EH (cell line): ENCODE results near the gene DIS3L2.
"Not testable (repeated sequence)": the region's sequence is repeated elsewhere in the genome, so short reads cannot be mapped to it uniquely, and the experiment has no call there.

Experiments used
- DNase-seq: peaks from one replicate; pipeline ENCODE4 v3.0.0-alpha.2; 2015; ENCODE audit warnings: low read depth

Gene DIS3L2

GRCh38 chr2:232349546-232349945, 388.0 kb downstream of the DIS3L2 start:
- DNase-seq, result no peak

- DNase-seq, result no peak
Measured at GRCh38 chr2:232349946-232350635, 388.6 kb downstream of the DIS3L2 start.

GRCh38 chr2:232350804-232351685, 389.5 kb downstream of the DIS3L2 start:
- no peak for DNase-seq

GRCh38 chr2:232351686-232352510, 390.4 kb downstream of the DIS3L2 start:
- DNase-seq, result no peak

GRCh38 chr2:232352511-232353091, 391.1 kb downstream of the DIS3L2 start:
- no peak for DNase-seq

- no peak for DNase-seq
Measured at GRCh38 chr2:232353096-232353495, 391.6 kb downstream of the DIS3L2 start.

- DNase-seq, result no peak
Measured at GRCh38 chr2:232353660-232354059, 392.1 kb downstream of the DIS3L2 start.

GRCh38 chr2:232354069-232354468, 392.6 kb downstream of the DIS3L2 start:
- DNase-seq, result no peak

- DNase-seq, result no peak
Measured at GRCh38 chr2:232361646-232362045, 400.1 kb downstream of the DIS3L2 start.

GRCh38 chr2:232362174-232362900, 400.8 kb downstream of the DIS3L2 start:
- DNase-seq, result no peak

- not testable (repeated sequence) for DNase-seq
Measured at GRCh38 chr2:232363064-232363783, 401.7 kb downstream of the DIS3L2 start.

GRCh38 chr2:232363784-232364615, 402.5 kb downstream of the DIS3L2 start:
- DNase-seq, result peak; percentile 36

GRCh38 chr2:232364806-232365594, 403.5 kb downstream of the DIS3L2 start:
- not testable (repeated sequence) for DNase-seq

- DNase-seq, result peak; percentile 77
Measured at GRCh38 chr2:232365621-232366321, 404.3 kb downstream of the DIS3L2 start.

- not testable (repeated sequence) for DNase-seq
Measured at GRCh38 chr2:232366461-232366860, 404.9 kb downstream of the DIS3L2 start.

GRCh38 chr2:232367016-232367415, 405.5 kb downstream of the DIS3L2 start:
- DNase-seq, result no peak

GRCh38 chr2:232367591-232368233, 406.2 kb downstream of the DIS3L2 start:
- DNase-seq, result no peak

GRCh38 chr2:232368311-232368731, 406.8 kb downstream of the DIS3L2 start:
- DNase-seq, result peak; percentile 31
